ENCODE results near the gene RNF8.
"Not testable (repeated sequence)": the region's sequence is repeated elsewhere in the genome, so short reads cannot be mapped to it uniquely, and the experiment has no call there.

Gene RNF8

GRCh38 chr6:37321516-37322415 is 32.0 kb upstream of the RNF8 start:
- DNase-seq: no peak

DNA sequence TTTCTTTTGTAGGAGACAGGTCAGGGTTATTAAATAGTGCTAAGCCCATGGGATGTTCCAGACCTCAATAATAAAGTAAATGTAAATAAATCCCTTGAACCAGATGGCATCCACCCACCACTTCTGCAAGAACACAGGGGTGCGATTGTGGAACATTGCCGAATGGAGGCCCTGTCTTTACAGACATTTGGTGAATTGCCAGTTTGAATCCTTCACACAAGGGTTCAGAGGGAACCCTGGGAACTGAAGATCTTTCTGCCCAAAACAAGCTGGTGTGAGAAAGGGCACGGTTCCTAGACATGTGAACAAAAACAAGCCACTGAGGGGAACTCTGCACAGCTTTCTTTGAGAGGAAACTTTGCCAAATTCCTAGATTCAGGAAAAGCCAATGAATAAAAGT is 30.2 kb upstream of the RNF8 start:
- DNase-seq: peak in 2 of 3 experiments; percentile 6 to 40

GRCh38 chr6:37324131-37325033 is 29.4 kb upstream of the RNF8 start:
- DNase-seq: no peak

- DNase-seq: not testable (repeated sequence)
Measured at GRCh38 chr6:37330345-37330744, 23.4 kb upstream of the RNF8 start.

GRCh38 chr6:37331047-37331446 is 22.7 kb upstream of the RNF8 start:
- no peak for DNase-seq

DNA sequence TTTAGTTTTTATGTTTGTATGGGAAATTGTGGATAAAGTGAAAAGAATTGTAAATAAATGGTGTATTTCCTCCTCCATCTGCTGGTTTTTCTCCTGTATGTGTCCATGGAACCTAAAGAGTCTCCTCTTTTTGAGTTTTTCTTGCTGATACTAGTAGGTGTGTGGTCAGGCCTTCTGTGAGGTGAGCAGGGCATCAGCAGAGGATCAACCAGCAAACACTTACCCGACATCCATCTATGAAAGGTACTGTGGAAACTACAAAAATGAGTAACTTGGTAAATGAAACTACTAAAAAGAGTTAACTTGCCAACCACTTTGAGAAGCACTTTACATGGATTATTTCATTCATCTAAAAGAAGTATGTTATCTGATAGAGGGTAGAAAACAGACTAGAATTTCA is 20.9 kb upstream of the RNF8 start:
- no peak for DNase-seq

- DNase-seq: no peak
Measured at GRCh38 chr6:37334047-37334446, 19.7 kb upstream of the RNF8 start.

DNA sequence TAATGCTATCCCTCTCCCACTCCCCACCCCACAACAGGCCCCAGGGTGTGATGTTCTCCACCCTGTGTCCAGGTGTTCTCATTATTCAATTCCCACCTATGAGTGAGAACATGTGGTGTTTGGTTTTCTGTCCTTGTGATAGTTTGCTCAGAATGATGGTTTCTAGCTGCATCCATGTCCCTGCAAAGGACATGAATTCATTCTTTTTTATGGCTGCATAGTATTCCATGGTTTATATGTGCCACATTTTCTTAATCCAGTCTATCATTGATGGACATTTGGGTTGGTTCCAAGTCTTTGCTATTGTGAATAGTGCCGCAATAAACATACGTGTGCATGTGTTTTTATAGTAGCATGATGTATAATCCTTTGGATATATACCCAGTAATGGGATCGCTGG is 15.5 kb upstream of the RNF8 start:
- DNase-seq: not testable (repeated sequence)

DNA sequence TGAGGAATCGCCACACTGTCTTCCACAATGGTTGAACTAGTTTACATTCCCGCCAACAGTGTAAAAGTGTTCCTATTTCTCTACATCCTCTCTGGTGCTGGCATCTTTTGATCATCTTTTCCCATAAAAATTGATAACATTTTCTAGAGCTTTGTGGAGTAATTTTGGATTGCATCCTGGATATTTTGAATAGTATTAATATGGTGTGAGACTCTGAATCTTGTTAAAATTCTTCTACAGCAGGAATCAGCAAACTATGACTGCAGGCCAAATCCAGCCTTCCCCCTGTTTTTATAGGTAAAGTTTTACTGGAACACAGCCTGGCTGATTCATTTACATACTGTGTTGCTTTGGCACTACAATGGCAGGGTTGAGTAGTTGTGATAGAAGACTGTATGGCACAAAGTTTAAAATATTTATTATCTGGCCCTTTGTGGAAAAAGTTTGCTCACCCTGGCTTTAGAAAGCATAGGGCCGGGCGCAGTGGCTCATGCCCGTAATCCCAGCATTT is 15.0 kb upstream of the RNF8 start:
- no peak for DNase-seq

DNA sequence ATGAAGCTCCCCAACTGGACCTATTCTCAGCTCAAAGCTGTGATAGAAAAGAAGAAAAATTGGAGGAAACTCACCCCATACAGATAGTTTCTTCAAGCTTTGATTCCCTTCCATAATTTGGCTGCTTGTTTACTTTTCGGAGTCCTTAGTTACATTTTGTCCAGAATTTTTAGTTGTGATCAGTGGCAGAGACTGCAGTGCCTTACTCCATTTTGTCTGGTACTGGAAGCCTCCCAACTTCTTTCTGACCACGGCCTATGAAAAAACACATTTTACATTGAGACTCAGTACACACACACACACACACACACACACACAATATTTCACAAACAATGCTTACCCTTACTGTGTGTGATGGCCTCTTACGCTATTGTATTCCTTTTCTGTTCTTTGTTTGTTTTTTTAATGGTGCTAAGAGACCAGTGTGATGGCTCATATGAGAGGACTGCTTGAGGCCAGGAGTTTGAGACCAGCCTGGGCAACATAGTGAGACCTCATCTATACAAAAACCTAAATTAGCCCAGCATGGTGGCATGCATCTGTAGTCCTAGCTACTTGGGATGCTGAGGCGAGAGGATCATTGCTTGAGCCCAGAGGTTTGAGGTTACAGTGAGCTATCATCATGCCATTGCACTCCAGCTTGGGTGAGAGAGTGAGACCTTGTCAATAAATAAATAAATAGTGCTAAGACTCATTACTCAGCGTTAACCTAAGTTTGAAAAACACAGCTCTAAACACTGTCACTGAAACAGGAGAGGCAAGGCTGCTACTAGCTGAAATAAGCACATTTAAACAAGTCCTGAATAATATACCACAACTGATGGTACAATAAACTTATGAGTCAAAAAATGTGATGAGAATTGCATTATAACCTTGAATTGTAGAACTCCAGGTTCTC is 13.8 kb upstream of the RNF8 start:
- DNase-seq: no peak

- DNase-seq: no peak
Measured at GRCh38 chr6:37340639-37340943, 13.2 kb upstream of the RNF8 start.

GRCh38 chr6:37343248-37343647 is 10.5 kb upstream of the RNF8 start:
- DNase-seq: no peak

DNA sequence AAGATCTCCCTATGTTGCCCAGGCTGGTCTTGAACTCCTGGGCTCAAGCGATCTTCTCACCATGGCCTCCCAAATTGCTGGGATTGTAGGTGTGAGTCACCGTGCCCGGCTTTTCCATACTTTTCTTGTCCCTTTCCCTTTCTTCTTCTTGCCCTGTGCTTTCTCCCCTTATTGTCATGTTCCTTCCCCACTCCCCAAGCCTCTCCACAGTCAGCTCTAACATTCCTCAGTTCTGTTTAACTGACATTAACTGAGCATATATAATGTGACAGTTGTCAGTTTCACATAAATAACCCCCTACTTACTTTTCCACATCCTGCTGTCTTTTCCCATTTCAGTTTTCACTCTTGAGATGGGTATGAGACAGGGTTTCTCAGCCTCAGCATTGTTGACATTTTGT is 9.5 kb upstream of the RNF8 start:
- DNase-seq: no peak

DNA sequence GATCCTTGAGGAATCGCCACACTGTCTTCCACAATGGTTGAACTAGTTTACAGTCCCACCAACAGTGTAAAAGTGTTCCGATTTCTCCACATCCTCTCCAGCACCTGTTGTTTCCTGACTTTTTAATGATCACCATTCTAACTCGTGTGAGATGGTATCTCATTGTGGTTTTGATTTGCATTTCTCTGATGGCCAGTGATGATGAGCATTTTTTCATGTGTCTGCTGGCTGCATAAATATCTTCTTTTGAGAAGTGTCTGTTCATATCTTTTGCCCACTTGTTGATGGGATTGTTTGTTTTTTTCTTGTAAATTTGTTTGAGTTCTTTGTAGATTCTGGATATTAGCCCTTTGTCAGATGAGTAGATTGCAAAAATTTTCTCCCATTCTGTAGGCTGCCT is 8.0 kb upstream of the RNF8 start:
- not testable (repeated sequence) for DNase-seq

GRCh38 chr6:37347177-37347576 is 6.6 kb upstream of the RNF8 start:
- no peak for DNase-seq

GRCh38 chr6:37347670-37348111 is 6.1 kb upstream of the RNF8 start:
- DNase-seq: peak in 2 of 3 experiments; percentile 35 to 54

DNA sequence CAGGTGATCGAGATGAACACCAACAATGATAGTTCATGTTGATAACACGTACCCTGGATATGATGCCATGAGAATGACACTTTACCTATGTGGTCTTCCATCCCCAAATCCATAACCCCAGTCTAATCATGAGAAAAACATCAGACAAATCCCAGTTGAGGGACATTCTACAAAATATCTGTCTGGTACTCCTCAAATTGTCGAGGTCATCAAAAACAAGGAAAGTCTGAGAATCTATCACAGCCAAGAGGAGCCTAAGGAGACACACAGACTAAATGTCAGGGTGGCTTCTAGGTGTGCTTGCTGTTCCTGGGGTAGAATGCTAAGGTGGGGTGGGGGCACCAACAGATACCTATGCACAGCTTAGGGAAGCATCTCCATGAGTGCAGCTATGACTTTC is 2.8 kb upstream of the RNF8 start:
- no peak for DNase-seq

DNA sequence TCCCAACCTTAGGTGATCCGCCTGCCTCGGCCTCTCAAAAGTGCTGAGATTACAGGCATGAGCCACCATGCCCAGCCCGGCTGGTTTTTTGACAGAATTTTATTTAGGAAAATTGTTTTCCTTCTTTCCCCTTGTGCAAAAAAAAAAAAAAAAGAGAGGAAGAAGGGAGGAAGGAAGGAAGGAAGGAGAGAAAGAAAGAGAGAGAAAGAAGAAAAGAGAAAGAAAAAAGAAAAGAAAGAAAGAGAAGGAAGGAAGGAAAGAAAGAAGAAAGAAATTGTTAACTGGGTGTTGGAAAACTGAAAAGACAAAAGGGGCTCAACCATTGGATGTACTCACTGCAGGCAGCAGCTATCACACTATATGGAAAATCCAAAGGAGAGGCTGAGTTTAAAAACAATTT is 1.4 kb upstream of the RNF8 start:
- DNase-seq: no peak

DNA sequence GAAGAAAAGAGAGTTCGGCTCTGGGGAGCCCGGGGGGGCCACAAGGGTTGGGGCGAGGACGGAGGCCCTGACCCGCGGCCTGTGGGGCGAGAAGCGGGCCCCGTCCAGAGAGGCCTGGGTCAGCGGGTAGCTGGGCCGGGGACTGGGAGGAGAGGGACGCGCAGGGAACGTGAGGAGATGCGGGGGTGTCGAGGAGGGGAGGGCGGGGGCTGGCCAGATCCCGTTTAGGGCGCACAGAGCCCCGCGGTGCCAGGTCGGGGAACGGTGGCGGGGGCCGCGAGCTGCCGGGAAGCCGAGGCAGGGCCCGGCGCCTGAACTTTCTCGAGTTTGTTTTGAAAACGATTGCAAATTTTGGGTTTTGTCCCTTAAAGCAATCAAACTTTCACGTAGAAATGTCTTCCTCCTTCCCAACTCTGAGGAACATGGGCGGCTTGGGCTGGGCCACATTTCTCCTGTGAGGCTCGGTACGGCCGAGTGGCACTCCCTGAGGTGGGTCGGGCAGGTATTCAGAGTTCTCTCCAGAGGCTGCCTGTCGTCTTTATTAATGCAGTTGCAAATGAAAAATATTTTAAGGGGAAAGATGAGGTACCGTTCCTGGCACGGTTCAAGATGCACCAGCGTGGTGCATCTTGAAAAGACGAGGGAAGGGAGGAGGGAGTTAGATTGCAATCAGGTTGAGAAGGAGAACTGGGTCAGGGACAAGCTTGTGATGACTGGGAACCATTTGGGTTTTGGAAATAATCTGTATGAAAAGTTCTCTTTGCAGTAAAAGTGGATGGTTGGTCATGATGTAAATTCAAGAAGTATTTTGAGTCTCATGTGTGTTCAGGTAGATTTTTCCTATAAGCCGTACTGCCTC is 972 bp downstream of the RNF8 start:
- peak in 2 of 3 experiments; percentile 53 to 55 for DNase-seq

DNA sequence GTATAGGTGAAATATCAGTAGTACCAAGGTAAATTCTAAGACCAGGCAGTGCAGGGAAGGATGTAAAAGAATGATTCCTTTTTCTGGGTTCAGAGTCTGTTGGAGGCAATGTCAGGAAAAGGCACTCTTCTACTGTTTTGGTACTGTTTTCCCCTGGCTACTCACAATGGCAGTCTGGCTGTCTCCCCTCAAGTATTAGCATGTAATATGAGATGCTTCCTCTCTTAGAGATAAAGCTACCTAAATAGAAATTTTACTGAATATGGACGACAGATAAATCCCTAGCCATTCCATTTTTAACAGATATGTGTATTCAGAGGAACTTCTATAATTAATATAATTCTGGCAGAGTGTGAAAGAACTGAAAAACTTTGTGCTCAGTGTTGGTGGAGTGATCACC is 3.5 kb downstream of the RNF8 start:
- no peak for DNase-seq

DNA sequence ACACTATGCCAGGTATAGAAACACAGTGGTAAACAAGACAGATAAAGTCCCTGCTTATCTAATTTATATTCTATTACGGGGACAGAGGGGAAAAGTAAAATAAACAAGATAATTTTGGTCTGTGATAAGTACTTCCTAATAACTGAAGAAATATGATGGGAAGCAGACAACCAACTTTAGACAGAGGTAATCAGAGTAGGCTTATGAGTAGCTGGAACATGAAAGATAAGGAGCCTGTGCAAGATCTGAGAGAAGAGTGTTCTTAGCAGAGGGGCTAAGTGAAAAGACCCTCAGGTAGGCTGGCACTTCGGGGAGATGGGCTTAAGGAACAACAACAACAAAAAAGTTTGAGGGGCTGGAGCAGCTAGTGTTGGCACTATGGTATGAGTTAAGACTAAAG is 4.1 kb downstream of the RNF8 start:
- DNase-seq: no peak

DNA sequence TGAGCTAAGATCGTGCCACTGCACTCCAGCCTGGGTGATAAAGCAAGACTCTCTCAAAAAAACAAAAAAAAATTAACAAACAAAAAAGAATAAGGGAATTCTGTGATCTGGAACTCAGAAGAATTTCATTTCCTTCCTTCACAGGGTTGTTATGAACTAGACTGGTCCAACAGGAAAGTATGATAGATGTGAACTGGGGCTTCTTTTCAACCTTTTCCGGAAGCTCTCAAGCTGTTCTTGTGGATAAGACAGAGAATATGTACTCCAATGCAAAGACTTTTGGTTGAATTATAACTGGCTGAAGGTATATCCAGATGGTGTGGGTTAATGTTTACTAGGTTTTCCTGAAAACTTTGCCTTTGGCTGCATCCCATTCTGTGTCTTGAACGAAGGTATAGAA is 5.3 kb downstream of the RNF8 start:
- no peak for DNase-seq
